ENCODE data around the gene IREB2.
A peak's percentile ranks its signal among the peaks of the same experiment; 100 is the strongest.
"Not testable (repeated sequence)": the region's sequence is repeated elsewhere in the genome, so short reads cannot be mapped to it uniquely, and the experiment has no call there.

Gene IREB2

DNA sequence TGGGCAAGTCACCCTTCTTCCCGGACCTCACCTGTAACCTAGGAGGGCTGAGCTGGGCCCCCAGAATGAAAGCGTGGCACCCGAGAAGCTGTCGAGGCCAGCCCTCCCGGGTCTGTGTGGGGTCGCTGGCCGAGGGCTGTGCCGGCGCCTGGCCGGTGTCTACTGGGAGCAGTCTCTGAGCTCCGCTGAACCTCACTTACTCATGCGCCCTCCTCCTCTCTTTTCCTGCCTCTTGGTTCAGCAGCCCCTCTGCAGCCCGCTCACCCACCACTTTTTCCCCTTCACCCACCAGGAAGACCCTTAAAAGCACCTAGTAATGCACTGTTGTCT, 69.8 kb downstream of the IREB2 start:
- Histone ChIP-seq H2AK5ac (ENCODE audit: low read depth, low read length) (no peak overlapping the region), H2AFZ (ENCODE audit: low read length) (peak overlapping the region; percentile 99), H3K23ac (ENCODE audit: low read depth, low read length, poor library complexity) (peak overlapping the region; percentile 89), H3K14ac (ENCODE audit: low read length) (peak overlapping the region; percentile 71), H4K8ac (ENCODE audit: low read depth, low read length) (no peak overlapping the region), H3K79me1 (ENCODE audit: low read depth, low read length) (no peaks in the 10 kb centered on the region), H3K4me3 (ENCODE audit: low read length in 2 of 2) (peak overlapping the region; percentile 71 to 92), H3K9me3 (replicated peaks in 1 of 2; ENCODE audit: control insufficient read depth in 2 of 2, insufficient read depth in 1 of 2, low read depth in 1 of 2, low read length in 2 of 2) (peaks cover 0 to 3% of the 10 kb centered on the region in 2 donors), H2BK15ac (ENCODE audit: low read length) (no peak overlapping the region), H3K4me2 (ENCODE audit: insufficient read depth, low read length, poor library complexity, severe bottlenecking) (peak overlapping the region; percentile 93), H3K18ac (ENCODE audit: low read length) (peak overlapping the region; percentile 95), H2BK120ac (ENCODE audit: low read depth, low read length) (no peak overlapping the region), H3K36me3 (replicated peaks in 1 of 2; ENCODE audit: control insufficient read depth in 2 of 2, insufficient read depth in 2 of 2, low read length in 2 of 2) (no peaks in the 10 kb centered on the region), H3K27ac (replicated peaks; ENCODE audit: low read length) (no peak overlapping the region), H2BK12ac (ENCODE audit: low read length) (no peak overlapping the region), H3K4me1 (ENCODE audit: control insufficient read depth in 2 of 2, insufficient read depth in 1 of 2, low read depth in 1 of 2, low read length in 2 of 2) (peaks cover 2 to 3% of the 10 kb centered on the region in 2 donors), H4K91ac (ENCODE audit: low read depth, low read length, poor library complexity) (no peak overlapping the region), H3K9ac (ENCODE audit: low read depth, low read length, poor library complexity) (peak overlapping the region; percentile 87), H2BK5ac (ENCODE audit: low read length) (peak overlapping the region; percentile 69), H3K27me3 (ENCODE audit: control insufficient read depth in 3 of 3, insufficient read depth in 3 of 3, low read depth in 1 of 3, low read length in 3 of 3) (peaks cover 0 to 29% (median 15%) of the 10 kb centered on the region in 3 experiments), H3K4ac (ENCODE audit: low read length) (no peak overlapping the region)
- DNase-seq (ENCODE audit: low spot score) = no peak
- no CpG with 5 or more reads among the region's 13 CpGs for WGBS, 2 donors (ENCODE audit: extremely low coverage in 2 of 2, insufficient read length in 2 of 2, insufficient replicate concordance in 1 of 2)

DNA sequence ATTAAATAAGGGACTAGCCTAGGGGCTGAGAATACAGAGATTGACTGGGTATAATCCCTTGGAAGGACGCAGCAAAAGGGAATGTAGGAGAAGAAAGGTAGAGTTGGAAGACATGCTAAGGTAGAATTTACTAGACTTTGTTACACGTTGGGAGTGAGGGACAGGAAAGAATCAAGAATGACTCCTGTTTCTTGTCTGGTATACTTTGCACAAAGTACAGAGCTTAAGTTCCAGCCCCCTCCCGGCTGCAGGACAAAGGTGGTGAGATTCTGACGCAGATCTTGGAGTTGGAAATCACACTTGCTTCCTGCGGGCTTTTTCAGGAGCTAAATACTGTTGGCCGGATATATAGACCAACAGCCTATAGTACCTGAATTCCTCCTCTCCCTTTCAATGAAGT, 70.3 kb downstream of the IREB2 start:
- Histone ChIP-seq H2BK12ac (ENCODE audit: low read length) (no peak overlapping the region), H2BK5ac (ENCODE audit: low read length) (no peak overlapping the region), H2BK15ac (ENCODE audit: low read length) (no peak overlapping the region), H4K91ac (ENCODE audit: low read depth, low read length, poor library complexity) (no peak overlapping the region), H3K27me3 (ENCODE audit: control insufficient read depth in 3 of 3, insufficient read depth in 3 of 3, low read depth in 1 of 3, low read length in 3 of 3) (peaks cover 0 to 29% (median 15%) of the 10 kb centered on the region in 3 experiments), H3K9ac (ENCODE audit: low read depth, low read length, poor library complexity) (no peak overlapping the region), H3K4me2 (ENCODE audit: insufficient read depth, low read length, poor library complexity, severe bottlenecking) (peak overlapping the region; percentile 93), H3K79me1 (ENCODE audit: low read depth, low read length) (no peaks in the 10 kb centered on the region), H3K4ac (ENCODE audit: low read length) (no peak overlapping the region), H3K23ac (ENCODE audit: low read depth, low read length, poor library complexity) (no peak overlapping the region), H3K4me3 (ENCODE audit: low read length in 2 of 2) (peak overlapping the region in 1 of 2 donors; percentile 71), H4K8ac (ENCODE audit: low read depth, low read length) (no peak overlapping the region), H3K4me1 (ENCODE audit: control insufficient read depth in 2 of 2, insufficient read depth in 1 of 2, low read depth in 1 of 2, low read length in 2 of 2) (peaks cover 2 to 3% of the 10 kb centered on the region in 2 donors), H2BK120ac (ENCODE audit: low read depth, low read length) (no peak overlapping the region), H2AK5ac (ENCODE audit: low read depth, low read length) (no peak overlapping the region), H3K14ac (ENCODE audit: low read length) (no peak overlapping the region), H3K9me3 (replicated peaks in 1 of 2; ENCODE audit: control insufficient read depth in 2 of 2, insufficient read depth in 1 of 2, low read depth in 1 of 2, low read length in 2 of 2) (peaks cover 0 to 3% of the 10 kb centered on the region in 2 donors), H2AFZ (ENCODE audit: low read length) (peak overlapping the region; percentile 99), H3K36me3 (replicated peaks in 1 of 2; ENCODE audit: control insufficient read depth in 2 of 2, insufficient read depth in 2 of 2, low read length in 2 of 2) (no peaks in the 10 kb centered on the region), H3K18ac (ENCODE audit: low read length) (no peak overlapping the region), H3K27ac (replicated peaks; ENCODE audit: low read length) (no peak overlapping the region)
- no CpG with 5 or more reads among the region's 6 CpGs for WGBS, 2 donors (ENCODE audit: extremely low coverage in 2 of 2, insufficient read length in 2 of 2, insufficient replicate concordance in 1 of 2)
- no peak for DNase-seq (ENCODE audit: low spot score)

DNA sequence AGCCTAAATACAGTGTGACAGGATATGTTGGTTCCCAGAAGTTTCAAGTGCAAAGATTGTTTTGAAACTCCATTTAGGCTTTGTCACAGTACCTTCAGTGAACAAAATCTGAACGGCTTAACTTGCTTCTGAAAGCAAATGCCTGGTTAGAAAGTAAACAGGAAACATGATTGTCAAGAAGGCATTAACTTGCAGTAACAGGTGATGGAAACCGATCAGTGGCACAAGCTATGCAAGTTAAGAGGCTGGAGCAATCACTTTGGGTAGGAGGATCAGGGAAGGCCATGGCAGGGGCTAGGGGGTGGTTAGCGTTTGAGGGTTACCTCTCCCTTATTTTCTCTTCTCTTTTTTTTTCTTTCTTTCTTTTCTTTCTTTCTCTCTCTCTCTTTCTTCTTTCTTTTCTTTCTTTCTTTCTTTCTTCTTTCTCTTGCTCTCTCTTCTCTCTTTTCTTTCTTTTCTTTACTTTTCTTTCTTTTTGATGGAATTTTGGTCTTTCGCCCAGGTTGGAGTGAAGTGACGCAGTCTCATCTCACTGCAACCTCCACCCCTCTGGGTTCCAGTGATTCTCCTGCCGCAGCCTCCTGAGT, 71.8 kb downstream of the IREB2 start:
- H3K36me3 ChIP-seq (replicated peaks in 1 of 2; ENCODE audit: control insufficient read depth in 2 of 2, insufficient read depth in 2 of 2, low read length in 2 of 2) = no peaks in the 10 kb centered on the region
- no peak overlapping the region for H3K4me3 ChIP-seq (ENCODE audit: low read length in 2 of 2)
- peaks cover 2 to 3% of the 10 kb centered on the region in 2 donors for H3K4me1 ChIP-seq (ENCODE audit: control insufficient read depth in 2 of 2, insufficient read depth in 1 of 2, low read depth in 1 of 2, low read length in 2 of 2)
- H3K23ac ChIP-seq (ENCODE audit: low read depth, low read length, poor library complexity) = no peak overlapping the region
- no peak overlapping the region for H4K8ac ChIP-seq (ENCODE audit: low read depth, low read length)
- H3K9ac ChIP-seq (ENCODE audit: low read depth, low read length, poor library complexity) = no peak overlapping the region
- no peak overlapping the region for H2BK15ac ChIP-seq (ENCODE audit: low read length)
- peaks cover 0 to 3% of the 10 kb centered on the region in 2 donors for H3K9me3 ChIP-seq (replicated peaks in 1 of 2; ENCODE audit: control insufficient read depth in 2 of 2, insufficient read depth in 1 of 2, low read depth in 1 of 2, low read length in 2 of 2)
- DNase-seq (ENCODE audit: low spot score) = no peak
- H2BK5ac ChIP-seq (ENCODE audit: low read length) = no peak overlapping the region
- no peak overlapping the region for H2BK12ac ChIP-seq (ENCODE audit: low read length)
- no peak overlapping the region for H3K4me2 ChIP-seq (ENCODE audit: insufficient read depth, low read length, poor library complexity, severe bottlenecking)
- no peaks in the 10 kb centered on the region for H3K79me1 ChIP-seq (ENCODE audit: low read depth, low read length)
- H2BK120ac ChIP-seq (ENCODE audit: low read depth, low read length) = no peak overlapping the region
- no peak overlapping the region for H3K18ac ChIP-seq (ENCODE audit: low read length)
- H2AFZ ChIP-seq (ENCODE audit: low read length) = no peak overlapping the region
- no peak overlapping the region for H3K27ac ChIP-seq (replicated peaks; ENCODE audit: low read length)
- H4K91ac ChIP-seq (ENCODE audit: low read depth, low read length, poor library complexity) = no peak overlapping the region
- H3K4ac ChIP-seq (ENCODE audit: low read length) = no peak overlapping the region
- no peak overlapping the region for H3K14ac ChIP-seq (ENCODE audit: low read length)
- H2AK5ac ChIP-seq (ENCODE audit: low read depth, low read length) = no peak overlapping the region
- H3K27me3 ChIP-seq (ENCODE audit: control insufficient read depth in 3 of 3, insufficient read depth in 3 of 3, low read depth in 1 of 3, low read length in 3 of 3) = peaks cover 0 to 29% (median 15%) of the 10 kb centered on the region in 3 experiments
- WGBS, 2 donors (ENCODE audit: extremely low coverage in 2 of 2, insufficient read length in 2 of 2, insufficient replicate concordance in 1 of 2) = no CpG with 5 or more reads among the region's 6 CpGs

DNA sequence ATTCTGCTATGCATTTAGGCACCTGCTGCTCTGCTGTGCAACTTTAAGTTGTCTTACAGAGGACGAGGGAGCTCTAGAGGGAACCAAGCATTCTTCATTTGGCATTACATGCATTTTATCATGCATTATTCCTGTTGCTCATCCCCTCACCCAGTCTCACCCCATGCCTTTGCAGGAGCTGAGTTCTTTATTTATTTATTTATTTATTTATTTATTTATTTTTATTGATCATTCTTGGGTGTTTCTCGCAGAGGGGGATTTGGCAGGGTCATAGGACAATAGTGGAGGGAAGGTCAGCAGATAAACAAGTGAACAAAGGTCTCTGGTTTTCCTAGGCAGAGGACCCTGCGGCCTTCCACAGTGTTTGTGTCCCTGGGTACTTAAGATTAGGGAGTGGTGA, 82.0 kb downstream of the IREB2 start:
- not testable (repeated sequence) for H3K4me1 ChIP-seq (ENCODE audit: control insufficient read depth in 2 of 2, insufficient read depth in 1 of 2, low read depth in 1 of 2, low read length in 2 of 2); H4K8ac ChIP-seq (ENCODE audit: low read depth, low read length); H3K9ac ChIP-seq (ENCODE audit: low read depth, low read length, poor library complexity); H3K9me3 ChIP-seq (replicated peaks in 1 of 2; ENCODE audit: control insufficient read depth in 2 of 2, insufficient read depth in 1 of 2, low read depth in 1 of 2, low read length in 2 of 2); DNase-seq (ENCODE audit: low spot score); H2BK12ac ChIP-seq (ENCODE audit: low read length); H3K18ac ChIP-seq (ENCODE audit: low read length); H3K4me3 ChIP-seq (ENCODE audit: low read length in 2 of 2); H3K27me3 ChIP-seq (ENCODE audit: control insufficient read depth in 3 of 3, insufficient read depth in 3 of 3, low read depth in 1 of 3, low read length in 3 of 3); H2BK5ac ChIP-seq (ENCODE audit: low read length); H3K27ac ChIP-seq (replicated peaks; ENCODE audit: low read length); H4K91ac ChIP-seq (ENCODE audit: low read depth, low read length, poor library complexity); H3K36me3 ChIP-seq (replicated peaks in 1 of 2; ENCODE audit: control insufficient read depth in 2 of 2, insufficient read depth in 2 of 2, low read length in 2 of 2); H2BK15ac ChIP-seq (ENCODE audit: low read length); H3K4ac ChIP-seq (ENCODE audit: low read length); H3K14ac ChIP-seq (ENCODE audit: low read length); H3K23ac ChIP-seq (ENCODE audit: low read depth, low read length, poor library complexity); H2AK5ac ChIP-seq (ENCODE audit: low read depth, low read length); H2AFZ ChIP-seq (ENCODE audit: low read length); H3K4me2 ChIP-seq (ENCODE audit: insufficient read depth, low read length, poor library complexity, severe bottlenecking); H2BK120ac ChIP-seq (ENCODE audit: low read depth, low read length); H3K79me1 ChIP-seq (ENCODE audit: low read depth, low read length)
- WGBS, 2 donors (ENCODE audit: extremely low coverage in 2 of 2, insufficient read length in 2 of 2, insufficient replicate concordance in 1 of 2) = no CpG with 5 or more reads among the region's 3 CpGs

Data from neuronal stem cell (in vitro differentiated cells).